SK-N-SH (cell line): ENCODE results near the gene RNLS. TPM values are rescaled to one million over a fixed set of nuclear protein-coding genes. Genes with fewer than 3 reads are reported as not detected.

Source experiments
- CTCF ChIA-PET: fragments of 300-600, 350-600 bp; formaldehyde crosslinking; extraction: SDS; loops from one replicate; lab custom pipeline; 2021; lab: Yijun Ruan, JAX
- POLR2A ChIA-PET: fragments of 350-600 bp; sonication (Branson Sonifier 250); formaldehyde crosslinking; extraction: SDS; loops from one replicate; lab custom pipeline; 2020; ENCODE audit warnings: antibody characterized with exemption, inconsistent platforms; lab: Yijun Ruan, JAX
- DNase-seq: peaks from one replicate; pipeline ENCODE4 v3.0.0; 2012
- H2AFZ ChIP-seq: fragments of 200-600 bp; sonication (generic); 2 replicates; pipeline ENCODE4 v1.8.1; 2016; ENCODE audit warnings: antibody characterized with exemption, mild to moderate bottlenecking, low read depth
- H3F3A ChIP-seq: fragments of 200-600 bp; sonication (generic); replicated peaks from 2 replicates; pipeline ENCODE3; 2016; ENCODE audit warnings: antibody characterized with exemption, mild to moderate bottlenecking; ENCODE audit not compliant: insufficient read depth
- H3K27ac ChIP-seq, 2 experiments: fragments of 200-500 bp in 1 of 2; fragments of 200-600 bp in 1 of 2; sonication (Bioruptor generic) in 1 of 2; sonication (generic), shearing (Covaris generic) in 1 of 2; 2 replicates each; pipeline versions ENCODE4 v1.5.1 to v1.6.1; 2014 to 2016; ENCODE audit warnings: low read depth in 2 of 2, inconsistent platforms in 1 of 2, low read length in 1 of 2, mild to moderate bottlenecking in 1 of 2, mixed read lengths in 1 of 2
- H3K27me3 ChIP-seq: fragments of 200-600 bp; sonication (generic), shearing (Covaris generic); 2 replicates; pipeline ENCODE4 v1.6.1; 2016; ENCODE audit warnings: mixed run types; ENCODE audit not compliant: insufficient read depth
- H3K36me3 ChIP-seq, 2 experiments: fragments of 200-500 bp in 1 of 2; fragments of 200-600 bp in 1 of 2; sonication (Bioruptor generic) in 1 of 2; sonication (generic) in 1 of 2; replicated peaks in 1 of 2; 2 replicates each; pipeline versions ENCODE3 to v1.5.1; 2014 to 2016; ENCODE audit warnings: low read length in 1 of 2, mild to moderate bottlenecking in 1 of 2; ENCODE audit not compliant: insufficient read depth in 2 of 2, control insufficient read depth in 1 of 2
- H3K4me1 ChIP-seq, 2 experiments: fragments of 200-500 bp in 1 of 2; fragments of 200-600 bp in 1 of 2; sonication (Bioruptor generic) in 1 of 2; sonication (generic), shearing (Covaris generic) in 1 of 2; 2 replicates each; pipeline versions ENCODE4 v1.5.1 to v1.6.1; 2014 to 2016; ENCODE audit warnings: low read depth in 1 of 2, low read length in 1 of 2, mixed run types in 1 of 2; ENCODE audit not compliant: insufficient read depth in 2 of 2, control insufficient read depth in 1 of 2
- H3K4me2 ChIP-seq: fragments of 200-600 bp; sonication (generic), shearing (Covaris generic); 2 replicates; pipeline ENCODE4 v1.6.1; 2017; ENCODE audit warnings: mixed run types
- H3K4me3 ChIP-seq, 2 experiments: fragments of 200-500 bp in 1 of 2; fragments of 200-600 bp in 1 of 2; sonication (Bioruptor generic) in 1 of 2; sonication (generic), shearing (Covaris generic) in 1 of 2; 2 replicates each; pipeline versions ENCODE4 v1.5.1 to v1.8.1; 2014 to 2016; ENCODE audit warnings: low read depth in 2 of 2, inconsistent platforms in 1 of 2, low read length in 1 of 2, mild to moderate bottlenecking in 1 of 2, mixed read lengths in 1 of 2, moderate library complexity in 1 of 2
- H3K79me2 ChIP-seq: fragments of 200-600 bp; sonication (generic); 2 replicates; pipeline ENCODE4 v1.8.1; 2017; ENCODE audit warnings: mild to moderate bottlenecking; ENCODE audit not compliant: insufficient read depth
- H3K9ac ChIP-seq: fragments of 200-600 bp; sonication (generic); 2 replicates; pipeline ENCODE4 v1.6.1; 2017; ENCODE audit warnings: mixed run types
- H3K9me2 ChIP-seq: fragments of 200-600 bp; sonication (generic); 2 replicates; pipeline ENCODE4 v1.6.1; 2017; ENCODE audit warnings: mixed run types
- H3K9me3 ChIP-seq: fragments of 200-600 bp; sonication (generic); 2 replicates; pipeline ENCODE4 v1.6.1; 2017; ENCODE audit warnings: mixed run types, mild to moderate bottlenecking, moderate library complexity
- H4K20me1 ChIP-seq: fragments of 200-600 bp; sonication (generic); 2 replicates; pipeline ENCODE4 v1.6.1; 2017; ENCODE audit warnings: mild to moderate bottlenecking, mixed run types; ENCODE audit not compliant: insufficient read depth
- CHD2 ChIP-seq: fragments of 150-350 bp; IDR thresholded peaks from 2 replicates; pipeline ENCODE4 v1.6.1; 2018; ENCODE audit warnings: low read length; ENCODE audit not compliant: partially characterized antibody
- FOXJ3 ChIP-seq: sonication (generic); formaldehyde crosslinking; IDR thresholded peaks from 2 replicates; pipeline ENCODE4 v1.5.1; 2020; ENCODE audit warnings: mild to moderate bottlenecking, missing genetic modification reagents
- JUND ChIP-seq: IDR thresholded peaks from 2 replicates; pipeline ENCODE4 v1.4.0; 2012
- MAX ChIP-seq: IDR thresholded peaks from 2 replicates; pipeline ENCODE4 v1.4.0; 2012; ENCODE audit warnings: low read depth
- NFIC ChIP-seq: IDR thresholded peaks from 2 replicates; pipeline ENCODE4 v1.4.0; 2012; ENCODE audit warnings: borderline replicate concordance
- PBX3 ChIP-seq: IDR thresholded peaks from 2 replicates; pipeline ENCODE4; 2012
- POLR2AphosphoS5 ChIP-seq: IDR thresholded peaks from 2 replicates; pipeline ENCODE4 v1.6.1; 2012; ENCODE audit warnings: low read depth, low read length
- REST ChIP-seq: IDR thresholded peaks from 2 replicates; pipeline ENCODE4 v1.6.1; 2012; ENCODE audit warnings: mild to moderate bottlenecking, low read depth, low read length, moderate library complexity
- RFX5 ChIP-seq: IDR thresholded peaks from 2 replicates; pipeline ENCODE4 v1.6.1; 2012; ENCODE audit warnings: mild to moderate bottlenecking, improper control_type of control experiment, low read length
- WGBS: methylation state at CpG from one replicate; pipeline ENCODE4 v1.1.6; 2017; ENCODE audit warnings: low lambda C conversion rate; 5-methylcytosine and 5-hydroxymethylcytosine counted together
- polyA plus RNA-seq, 3 experiments: library from polyadenylated mRNA; depleted of rRNA; stranded (reverse); fragments of >200 nt; gene quantifications; 2 replicates each; pipeline ENCODE4 v1.2.3, GENCODE V29; 2012

Gene RNLS
- polyA plus RNA-seq, 1 of the 3 experiments (the other 2 are of a cell fraction): not detected

GRCh38 chr10:88244781-88245625, 338.1 kb downstream of the RNLS start:
- no peaks in the 10 kb centered on the region for H4K20me1 ChIP-seq
- TF ChIP-seq JUND (no peak), MAX (no peak), POLR2AphosphoS5 (no peak), PBX3 (no peak), CHD2 (no peak), RFX5 (no peak), FOXJ3 (CRISPR knock-in tag) (no peak; the same call in 1 of the 2 replicates), NFIC (no peak), REST (no peak)
- H3K9ac ChIP-seq: no peak overlapping the region
- DNase-seq: no peak
- POLR2A ChIA-PET: interaction anchor here (2.3 kb wide), 1 partner anchor 382 kb away, joined by 12 read pairs; the partner anchor contains the start of genes KLLN and PTEN
- no peaks in the 10 kb centered on the region for H3K79me2 ChIP-seq
- H3K27me3 ChIP-seq: no peaks in the 10 kb centered on the region
- 83% methylated on average over 7 of the region's 9 CpGs for WGBS
- no peaks in the 10 kb centered on the region for H3F3A ChIP-seq
- H3K27ac ChIP-seq: peak overlapping the region; percentile 41 to 99; a peak in 3 of 4 replicates
- no peaks in the 10 kb centered on the region for H3K9me2 ChIP-seq
- H3K4me3 ChIP-seq: no peak overlapping the region
- no peaks in the 10 kb centered on the region for H3K36me3 ChIP-seq
- peak overlapping the region; percentile 66; the same call in 1 of the 2 replicates for H2AFZ ChIP-seq
- H3K4me1 ChIP-seq: peaks cover 0 to 31% of the 10 kb centered on the region in 2 experiments; a peak in 2 of 4 replicates
- H3K9me3 ChIP-seq: no peaks in the 10 kb centered on the region
- H3K4me2 ChIP-seq: no peak overlapping the region
- CTCF ChIA-PET: interaction anchor here (1.2 to 2.2 kb wide), 2 partner anchors 92 to 144 kb away, joined by 3 to 9 read pairs; no protein-coding TSS in a partner anchor
